Cardiac septum (tissue), 1 donor: Measurements from ENCODE around the gene EWSR1. TPM values are rescaled to one million over a fixed set of nuclear protein-coding genes. Genes with fewer than 3 reads are reported as not detected.
A peak's percentile ranks its signal among the peaks of the same experiment; 100 is the strongest.

Experiments used
- DNase-seq: peaks from one replicate; pipeline ENCODE4 v3.0.0-alpha.2; 2020; ENCODE audit warnings: low spot score
- intact Hi-C: fragments of 100-400 bp; cut with DNase I; formaldehyde crosslinking; loops from one replicate; pipeline ENCODE4 v1.14.0; 2022
- total RNA-seq: library from RNA; stranded (reverse); fragmentation: NEBNext Ultra II Directional; extraction: Animal tissue kit (Norgen Biotek cat#: 25700); gene quantifications from one replicate; pipeline ENCODE4 v1.2.1, GENCODE V29; 2021
- donor health status: DM: no; HTN: no; CAD: no.

The EWSR1 gene
- total RNA-seq, 1 donor from 2014 or later = 138 TPM

GRCh38 chr22:29266564-29267461, 1.3 kb upstream of the EWSR1 start:
- intact Hi-C loops = no loop called here
- no peak for DNase-seq

- no peak for DNase-seq
- intact Hi-C loops = no loop called here
These were observed 608 bp upstream of the EWSR1 start for GRCh38 chr22:29267462-29267857.

GRCh38 chr22:29268511-29269229, 602 bp downstream of the EWSR1 start:
- DNase-seq = peak; percentile 81
- intact Hi-C loops = loop anchor here (2.0 kb wide), 1 partner anchor 38 kb away; the partner anchor contains the start of gene GAS2L1

- intact Hi-C loops = loop anchor here (2.0 kb wide), 1 partner anchor 38 kb away; the partner anchor contains the start of gene GAS2L1
These were observed 1.1 kb downstream of the EWSR1 start for GRCh38 chr22:29269230-29269604.

DNA sequence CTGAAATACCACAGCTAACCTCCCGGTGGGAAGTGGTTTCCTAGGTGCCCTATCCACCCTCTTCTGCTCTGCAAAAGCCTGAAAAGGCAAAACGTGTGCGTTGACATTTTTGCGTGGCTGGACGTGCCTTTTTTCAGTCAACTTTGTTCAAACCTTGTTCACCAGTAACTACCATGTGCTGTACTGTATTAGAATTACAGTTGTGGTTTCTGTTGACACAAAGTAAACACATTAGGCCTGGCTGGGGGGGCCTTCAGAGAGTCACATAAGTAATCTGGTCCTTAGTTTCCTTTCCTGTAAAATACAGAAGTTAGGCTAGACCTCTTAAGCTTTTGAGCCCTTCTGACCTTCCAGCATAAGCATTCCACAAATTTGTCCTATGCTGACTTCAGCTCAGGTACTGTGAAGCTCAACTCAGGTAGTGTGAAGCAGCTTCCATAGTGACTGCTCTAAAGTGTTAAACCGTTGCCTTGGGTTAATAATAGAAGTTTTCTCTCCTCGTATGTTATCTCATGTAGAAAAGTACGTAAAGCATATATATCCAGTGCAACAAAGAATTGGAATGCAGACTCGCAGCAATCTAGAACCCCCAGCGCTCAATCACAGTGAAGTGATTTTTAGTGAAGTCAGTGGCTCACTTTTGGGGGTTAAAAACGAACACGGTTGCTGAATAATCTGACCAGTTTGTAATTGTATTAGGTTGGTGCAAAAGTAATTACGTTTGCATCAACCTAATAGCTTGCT, 1.8 kb downstream of the EWSR1 start:
- intact Hi-C loops = loop anchor here (2.0 kb wide), 1 partner anchor 37 kb away; the partner anchor contains the start of gene GAS2L1
- DNase-seq = no peak

More at GRCh38 chr22:29269230-29269604, 1.1 kb downstream of the EWSR1 start:
- DNase-seq = no peak

DNA sequence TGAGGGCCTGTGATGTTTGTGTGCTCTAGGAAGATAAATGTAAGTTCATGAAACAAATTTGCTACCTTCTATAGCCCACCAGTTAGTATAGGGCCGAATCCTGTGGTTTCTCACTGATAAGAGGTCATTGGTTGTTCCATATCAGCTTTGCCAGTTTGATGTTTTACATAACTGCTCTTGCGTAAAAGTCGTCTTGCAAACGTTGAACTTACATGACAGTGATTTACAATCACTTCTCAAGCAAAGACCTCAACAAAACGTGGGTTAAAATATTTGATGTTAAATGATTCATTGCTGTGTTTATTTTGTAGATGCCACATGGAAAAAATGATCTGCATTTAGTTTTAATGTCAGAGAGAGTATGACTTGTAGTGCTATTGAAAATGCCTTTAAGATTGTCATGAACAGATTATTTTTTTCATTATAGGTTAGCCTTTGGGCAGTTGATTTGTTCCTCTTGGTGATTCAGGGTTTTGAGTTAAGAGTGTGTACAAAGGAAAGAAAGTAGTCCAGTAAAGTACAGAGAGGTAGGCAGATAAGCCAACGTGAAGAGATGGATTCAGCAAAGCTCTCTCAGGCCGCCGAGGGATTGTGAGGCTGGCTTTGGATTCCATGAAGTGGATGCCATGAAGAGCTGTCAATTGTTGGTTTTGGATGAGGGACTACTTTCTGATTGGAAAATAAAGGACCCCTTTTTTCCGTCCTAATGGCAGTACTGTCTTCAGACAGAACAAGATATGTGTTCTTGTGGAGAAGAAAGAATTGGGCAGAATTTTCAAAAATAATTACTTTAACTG, 2.6 kb downstream of the EWSR1 start:
- intact Hi-C loops = no loop called here
- no peak for DNase-seq

- DNase-seq = no peak
- intact Hi-C loops = no loop called here
These were observed 4.6 kb downstream of the EWSR1 start for GRCh38 chr22:29272624-29273023.

DNA sequence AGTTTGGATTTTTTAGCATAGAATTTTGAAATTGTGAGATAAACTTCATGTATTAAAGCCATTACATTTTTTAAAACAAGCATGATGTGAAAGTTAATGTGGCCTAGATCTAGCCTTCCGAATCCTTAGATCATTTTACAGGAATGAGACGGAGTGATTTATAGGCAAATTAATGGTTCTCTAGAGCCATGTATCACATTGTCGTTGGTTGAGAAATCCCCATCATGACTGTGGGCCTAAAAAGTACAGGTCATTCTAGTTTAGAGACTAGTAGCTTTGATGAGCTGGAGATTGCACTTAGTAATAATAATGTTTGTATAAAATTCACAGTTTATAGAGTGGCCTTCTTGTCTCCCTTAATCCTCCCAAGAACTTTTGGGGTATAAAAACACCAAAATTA, 7.1 kb downstream of the EWSR1 start:
- intact Hi-C loops = no loop called here
- no peak for DNase-seq

DNA sequence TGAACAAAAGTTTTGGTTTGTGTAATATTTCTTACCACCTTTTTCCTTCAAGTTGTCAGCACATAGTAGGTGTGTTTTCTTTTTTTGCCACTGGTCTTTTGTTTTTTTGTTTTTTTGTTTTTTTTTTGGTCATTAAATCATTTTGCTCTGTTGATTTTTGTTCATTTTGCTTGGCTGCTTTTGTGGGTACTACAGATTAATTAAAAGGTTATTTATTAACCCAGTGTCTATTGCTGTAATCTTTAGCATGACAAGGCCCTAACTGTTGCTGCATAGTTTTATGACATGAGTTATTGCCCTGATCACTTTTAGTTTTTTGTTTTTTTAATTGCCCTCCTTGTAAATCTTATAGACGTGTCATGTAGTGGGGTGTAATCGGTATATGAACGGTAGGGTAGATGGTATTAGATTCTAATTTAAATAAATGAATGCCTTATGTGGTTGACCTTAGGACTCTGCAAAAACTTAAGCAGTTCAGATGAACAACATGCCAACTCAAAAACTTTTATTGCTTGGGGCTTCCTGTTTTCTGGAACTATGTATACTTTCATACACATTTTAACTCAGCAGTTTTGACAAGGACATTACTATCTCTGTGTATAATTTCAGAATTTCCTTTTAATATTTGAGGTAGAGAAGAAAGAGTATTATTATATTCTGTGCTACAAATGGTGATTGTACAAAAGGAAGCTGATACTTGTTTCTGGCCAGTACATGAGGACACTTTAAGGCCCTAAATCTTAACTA, 7.9 kb downstream of the EWSR1 start:
- intact Hi-C loops = no loop called here
- DNase-seq = no peak

DNA sequence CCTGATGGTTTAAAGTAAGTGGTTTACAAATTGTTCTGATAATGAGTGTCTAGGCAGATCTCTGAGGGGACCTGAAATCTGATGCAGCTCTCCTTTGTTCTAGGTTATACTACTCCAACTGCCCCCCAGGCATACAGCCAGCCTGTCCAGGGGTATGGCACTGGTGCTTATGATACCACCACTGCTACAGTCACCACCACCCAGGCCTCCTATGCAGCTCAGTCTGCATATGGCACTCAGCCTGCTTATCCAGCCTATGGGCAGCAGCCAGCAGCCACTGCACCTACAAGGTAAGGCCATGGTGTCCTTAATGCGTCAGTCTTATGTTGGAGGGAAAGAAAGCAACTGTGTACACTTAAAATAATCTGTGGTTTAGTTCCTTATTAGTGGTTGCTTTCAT, 9.9 kb downstream of the EWSR1 start:
- intact Hi-C loops = no loop called here
- DNase-seq = no peak

DNA sequence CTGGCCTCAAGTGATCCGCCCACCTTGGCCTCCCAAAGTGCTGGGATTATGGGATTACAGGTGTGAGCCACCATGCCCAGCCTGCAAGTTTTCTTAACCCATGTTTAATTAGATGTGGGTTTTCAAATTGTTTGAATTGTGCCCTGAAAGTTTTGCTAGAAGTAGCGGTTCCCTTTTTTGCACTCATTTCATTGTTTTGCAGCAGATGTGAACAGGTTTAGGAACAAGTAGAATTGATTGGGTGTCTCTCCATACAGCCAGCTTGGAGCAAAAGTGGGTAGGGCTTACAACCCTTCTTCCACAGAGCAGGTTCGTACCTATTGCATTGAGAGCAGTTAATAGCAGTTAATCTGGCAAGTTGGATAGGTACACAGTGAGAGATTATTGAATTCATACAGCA, 16.1 kb downstream of the EWSR1 start:
- intact Hi-C loops = no loop called here
- DNase-seq = no peak

GRCh38 chr22:29288837-29289236, 20.8 kb downstream of the EWSR1 start:
- no peak for DNase-seq
- intact Hi-C loops = no loop called here

GRCh38 chr22:29290061-29290460, 22.0 kb downstream of the EWSR1 start:
- no peak for DNase-seq
- intact Hi-C loops = no loop called here

GRCh38 chr22:29291215-29291614, 23.1 kb downstream of the EWSR1 start:
- intact Hi-C loops = no loop called here
- DNase-seq = no peak

GRCh38 chr22:29292379-29292778, 24.3 kb downstream of the EWSR1 start:
- intact Hi-C loops = no loop called here
- DNase-seq = no peak

GRCh38 chr22:29298641-29299040, 30.6 kb downstream of the EWSR1 start:
- intact Hi-C loops = no loop called here
- no peak for DNase-seq

- no peak for DNase-seq
- intact Hi-C loops = no loop called here
These were observed 31.2 kb downstream of the EWSR1 start for GRCh38 chr22:29299136-29299900.

DNA sequence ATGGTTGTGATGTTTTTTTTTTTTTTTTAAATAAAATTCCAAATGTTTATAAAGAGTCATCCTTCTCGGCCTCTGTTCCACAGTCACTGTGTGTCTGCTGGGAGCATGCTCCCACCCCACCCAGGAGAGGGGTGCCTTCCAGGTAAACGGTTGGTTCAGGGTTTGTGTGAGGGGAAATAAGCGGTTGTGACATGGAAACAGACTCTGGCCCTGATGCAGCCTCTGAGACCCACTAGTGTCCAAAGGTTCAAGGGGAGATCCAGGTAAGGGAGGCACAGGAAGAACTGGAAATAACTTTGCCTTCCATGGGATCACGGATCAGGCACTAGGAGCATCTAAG, 32.4 kb downstream of the EWSR1 start:
- DNase-seq = no peak
- intact Hi-C loops = no loop called here
